ENCODE data around the gene EFCAB8.
A peak's percentile ranks its signal among the peaks of the same experiment; 100 is the strongest.

Gene EFCAB8

GRCh38 chr20:33000802-33001466 is 142.2 kb downstream of the EFCAB8 start:
- H3K4me3 ChIP-seq (ENCODE audit: low read depth, low read length): no peak overlapping the region
- no peak for DNase-seq
- no peak overlapping the region for H3K27ac ChIP-seq (ENCODE audit: low read depth, low read length)
- H4K12ac ChIP-seq (ENCODE audit: low read depth, low read length): no peak overlapping the region
- no peak overlapping the region for H2AK5ac ChIP-seq (ENCODE audit: low read length)
- H2BK12ac ChIP-seq (ENCODE audit: low read length): no peak overlapping the region
- no peak overlapping the region for H2BK5ac ChIP-seq (ENCODE audit: low read depth, low read length, poor library complexity)
- H3K9me3 ChIP-seq (ENCODE audit: insufficient read depth, low read depth, low read length): no peaks in the 10 kb centered on the region
- no peaks in the 10 kb centered on the region for H3K4me1 ChIP-seq (ENCODE audit: control insufficient read depth in 1 of 2, insufficient read depth in 2 of 2, low read length in 2 of 2)
- no peak overlapping the region for H3K4ac ChIP-seq (ENCODE audit: low read depth, low read length)
- H3K79me2 ChIP-seq (ENCODE audit: control insufficient read depth, insufficient read depth, low read length, poor library complexity): no peaks in the 10 kb centered on the region
- H3K27me3 ChIP-seq (ENCODE audit: insufficient read depth, low read length): no peaks in the 10 kb centered on the region
- H4K8ac ChIP-seq (ENCODE audit: low read depth, low read length): no peak overlapping the region
- H2BK120ac ChIP-seq (ENCODE audit: insufficient read depth, low read length, poor library complexity): no peak overlapping the region
- H3K79me1 ChIP-seq (ENCODE audit: low read length): no peaks in the 10 kb centered on the region
- no peak overlapping the region for H3K18ac ChIP-seq (ENCODE audit: low read length)
- no peak overlapping the region for H3K23ac ChIP-seq (ENCODE audit: low read length)
- no peaks in the 10 kb centered on the region for H3K36me3 ChIP-seq (ENCODE audit: control insufficient read depth in 1 of 2, insufficient read depth in 2 of 2, low read length in 2 of 2)
- H3K4me2 ChIP-seq (ENCODE audit: low read length): no peak overlapping the region
- no peak overlapping the region for H3K14ac ChIP-seq (ENCODE audit: low read length)
- H2AFZ ChIP-seq (ENCODE audit: insufficient read depth, low read length, poor library complexity): no peak overlapping the region
- H4K91ac ChIP-seq (ENCODE audit: low read depth, low read length): no peak overlapping the region
- no peak overlapping the region for H3K9ac ChIP-seq (ENCODE audit: low read length)
- no CpG with 5 or more reads among the region's 9 CpGs for WGBS (ENCODE audit: extremely low coverage, insufficient coverage, insufficient read length)

- Histone ChIP-seq H3K4me2 (ENCODE audit: low read length) (no peak overlapping the region), H3K9ac (ENCODE audit: low read length) (no peak overlapping the region), H2BK5ac (ENCODE audit: low read depth, low read length, poor library complexity) (no peak overlapping the region), H3K4ac (ENCODE audit: low read depth, low read length) (no peak overlapping the region), H3K23ac (ENCODE audit: low read length) (no peak overlapping the region), H4K91ac (ENCODE audit: low read depth, low read length) (no peak overlapping the region), H3K27ac (ENCODE audit: low read depth, low read length) (no peak overlapping the region), H4K12ac (ENCODE audit: low read depth, low read length) (no peak overlapping the region), H3K4me3 (ENCODE audit: low read depth, low read length) (no peak overlapping the region), H2AFZ (ENCODE audit: insufficient read depth, low read length, poor library complexity) (no peak overlapping the region), H3K14ac (ENCODE audit: low read length) (no peak overlapping the region), H3K36me3 (ENCODE audit: control insufficient read depth in 1 of 2, insufficient read depth in 2 of 2, low read length in 2 of 2) (no peaks in the 10 kb centered on the region), H3K4me1 (ENCODE audit: control insufficient read depth in 1 of 2, insufficient read depth in 2 of 2, low read length in 2 of 2) (no peaks in the 10 kb centered on the region), H3K79me2 (ENCODE audit: control insufficient read depth, insufficient read depth, low read length, poor library complexity) (no peaks in the 10 kb centered on the region), H2BK120ac (ENCODE audit: insufficient read depth, low read length, poor library complexity) (no peak overlapping the region), H3K18ac (ENCODE audit: low read length) (no peak overlapping the region), H3K79me1 (ENCODE audit: low read length) (no peaks in the 10 kb centered on the region), H2AK5ac (ENCODE audit: low read length) (no peak overlapping the region), H3K9me3 (ENCODE audit: insufficient read depth, low read depth, low read length) (no peaks in the 10 kb centered on the region), H3K27me3 (ENCODE audit: insufficient read depth, low read length) (no peaks in the 10 kb centered on the region), H4K8ac (ENCODE audit: low read depth, low read length) (no peak overlapping the region), H2BK12ac (ENCODE audit: low read length) (no peak overlapping the region)
- no CpG with 5 or more reads among the region's 7 CpGs for WGBS (ENCODE audit: extremely low coverage, insufficient coverage, insufficient read length)
- no peak for DNase-seq
Measured at GRCh38 chr20:33002087-33002808, 143.5 kb downstream of the EFCAB8 start.

DNA sequence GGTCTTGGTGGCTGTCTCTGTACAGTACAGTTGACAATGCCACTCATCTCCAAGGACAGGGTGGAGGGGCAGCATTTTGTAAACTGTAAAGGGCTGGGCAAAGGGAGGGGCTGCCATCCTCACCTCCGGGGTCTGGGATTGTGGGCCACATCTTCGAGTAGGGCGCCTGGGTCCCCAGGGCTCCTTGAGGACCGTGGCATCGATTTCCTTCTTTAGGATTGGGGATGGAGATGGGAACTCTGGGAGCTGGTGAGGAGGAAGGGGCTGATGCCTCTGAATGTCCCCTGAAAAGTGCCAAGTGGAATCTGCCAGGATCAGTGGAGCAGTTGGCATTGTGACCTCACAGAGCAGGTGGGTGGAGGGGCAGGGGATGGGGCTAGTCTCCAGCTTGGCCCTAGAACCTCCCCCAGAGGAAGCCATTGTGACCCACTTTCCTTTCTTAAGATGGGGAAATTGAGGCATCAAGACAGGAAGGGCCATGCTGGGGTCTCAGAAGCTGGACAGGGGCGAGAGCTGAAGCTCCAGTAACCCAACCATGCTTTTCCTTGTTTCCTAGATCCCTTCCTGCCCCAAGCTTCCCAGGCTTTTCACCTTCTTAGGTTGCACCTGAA is 145.5 kb downstream of the EFCAB8 start, which contains the start of gene SUN5:
Gene SUN5 (minus strand): TSS at position 293 of the 611 bp plus-strand sequence. CDS start 93 bp downstream, at position 200.
- WGBS (ENCODE audit: extremely low coverage, insufficient coverage, insufficient read length): no CpG with 5 or more reads among the region's 6 CpGs
- no peaks in the 10 kb centered on the region for H3K27me3 ChIP-seq (ENCODE audit: insufficient read depth, low read length)

DNA sequence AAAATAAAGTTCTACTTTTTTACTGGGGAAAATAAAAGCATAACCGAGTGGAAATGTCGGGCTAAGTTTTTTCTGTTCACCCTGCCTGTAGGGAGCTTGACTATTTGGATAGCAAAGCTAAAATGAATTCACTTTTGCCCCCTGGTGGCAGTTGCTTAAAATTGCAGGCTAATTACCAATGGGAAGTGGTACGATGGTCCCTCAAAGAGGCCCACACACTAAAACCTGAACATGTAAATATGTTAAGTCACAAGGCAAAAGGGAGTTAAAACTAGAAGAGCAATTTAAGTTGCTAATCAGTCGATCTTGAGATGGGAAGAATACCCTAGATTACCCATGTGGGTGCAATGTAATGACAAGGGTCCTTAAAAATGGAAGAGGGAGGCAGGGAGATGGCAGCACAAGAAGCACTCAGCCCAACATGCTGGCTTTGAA is 146.4 kb downstream of the EFCAB8 start:
- no CpG with 5 or more reads among the region's 4 CpGs for WGBS (ENCODE audit: extremely low coverage, insufficient coverage, insufficient read length)
- no peak overlapping the region for H3K18ac ChIP-seq (ENCODE audit: low read length)
- no peak overlapping the region for H3K23ac ChIP-seq (ENCODE audit: low read length)
- no peak overlapping the region for H3K4me2 ChIP-seq (ENCODE audit: low read length)
- no peaks in the 10 kb centered on the region for H3K9me3 ChIP-seq (ENCODE audit: insufficient read depth, low read depth, low read length)
- H4K12ac ChIP-seq (ENCODE audit: low read depth, low read length): no peak overlapping the region
- no peaks in the 10 kb centered on the region for H3K4me1 ChIP-seq (ENCODE audit: control insufficient read depth in 1 of 2, insufficient read depth in 2 of 2, low read length in 2 of 2)
- no peaks in the 10 kb centered on the region for H3K79me2 ChIP-seq (ENCODE audit: control insufficient read depth, insufficient read depth, low read length, poor library complexity)
- H3K9ac ChIP-seq (ENCODE audit: low read length): no peak overlapping the region
- no peak overlapping the region for H3K27ac ChIP-seq (ENCODE audit: low read depth, low read length)
- H3K4ac ChIP-seq (ENCODE audit: low read depth, low read length): no peak overlapping the region
- no peak overlapping the region for H2AFZ ChIP-seq (ENCODE audit: insufficient read depth, low read length, poor library complexity)
- no peak overlapping the region for H4K91ac ChIP-seq (ENCODE audit: low read depth, low read length)
- DNase-seq: peak in 1 of 2 donors; percentile 47
- H3K27me3 ChIP-seq (ENCODE audit: insufficient read depth, low read length): no peaks in the 10 kb centered on the region
- no peak overlapping the region for H2AK5ac ChIP-seq (ENCODE audit: low read length)
- H4K8ac ChIP-seq (ENCODE audit: low read depth, low read length): no peak overlapping the region
- no peaks in the 10 kb centered on the region for H3K79me1 ChIP-seq (ENCODE audit: low read length)
- H3K14ac ChIP-seq (ENCODE audit: low read length): no peak overlapping the region
- no peak overlapping the region for H2BK5ac ChIP-seq (ENCODE audit: low read depth, low read length, poor library complexity)
- H2BK120ac ChIP-seq (ENCODE audit: insufficient read depth, low read length, poor library complexity): no peak overlapping the region
- H2BK12ac ChIP-seq (ENCODE audit: low read length): no peak overlapping the region
- H3K36me3 ChIP-seq (ENCODE audit: control insufficient read depth in 1 of 2, insufficient read depth in 2 of 2, low read length in 2 of 2): no peaks in the 10 kb centered on the region
- H3K4me3 ChIP-seq (ENCODE audit: low read depth, low read length): no peak overlapping the region

More for the DNA sequence above, 145.5 kb downstream of the EFCAB8 start, which contains the start of gene SUN5:
- Histone ChIP-seq H3K79me1 (ENCODE audit: low read length) (no peaks in the 10 kb centered on the region), H2AK5ac (ENCODE audit: low read length) (no peak within 1 kb of the TSS), H3K4ac (ENCODE audit: low read depth, low read length) (no peak within 1 kb of the TSS), H3K4me1 (ENCODE audit: control insufficient read depth in 1 of 2, insufficient read depth in 2 of 2, low read length in 2 of 2) (no peaks in the 10 kb centered on the region), H2BK12ac (ENCODE audit: low read length) (no peak within 1 kb of the TSS), H4K8ac (ENCODE audit: low read depth, low read length) (no peak within 1 kb of the TSS), H2AFZ (ENCODE audit: insufficient read depth, low read length, poor library complexity) (no peak within 1 kb of the TSS), H3K18ac (ENCODE audit: low read length) (no peak within 1 kb of the TSS), H2BK120ac (ENCODE audit: insufficient read depth, low read length, poor library complexity) (no peak within 1 kb of the TSS), H4K12ac (ENCODE audit: low read depth, low read length) (no peak within 1 kb of the TSS), H3K14ac (ENCODE audit: low read length) (no peak within 1 kb of the TSS), H4K91ac (ENCODE audit: low read depth, low read length) (no peak within 1 kb of the TSS), H2BK5ac (ENCODE audit: low read depth, low read length, poor library complexity) (no peak within 1 kb of the TSS), H3K79me2 (ENCODE audit: control insufficient read depth, insufficient read depth, low read length, poor library complexity) (no peaks in the 10 kb centered on the region), H3K9ac (ENCODE audit: low read length) (no peak within 1 kb of the TSS), H3K4me3 (ENCODE audit: low read depth, low read length) (no peak within 1 kb of the TSS), H3K4me2 (ENCODE audit: low read length) (no peak within 1 kb of the TSS), H3K9me3 (ENCODE audit: insufficient read depth, low read depth, low read length) (no peaks in the 10 kb centered on the region), H3K23ac (ENCODE audit: low read length) (no peak within 1 kb of the TSS), H3K27ac (ENCODE audit: low read depth, low read length) (no peak within 1 kb of the TSS), H3K36me3 (ENCODE audit: control insufficient read depth in 1 of 2, insufficient read depth in 2 of 2, low read length in 2 of 2) (no peaks in the 10 kb centered on the region)
- no peak for DNase-seq
